PC-9 (cell line): ENCODE results near the gene YAF2. TPM values are rescaled to one million over a fixed set of nuclear protein-coding genes. Genes with fewer than 3 reads are reported as not detected.

Experiments used
- BruUV-seq: library from RNA; stranded (reverse); fragments of 400-500 nt; replicated peaks from 2 replicates; lab custom pipeline; 2021; lab: Mats Ljungman, UMichigan
- CTCF ChIA-PET: fragments of 300-600 bp; sonication (Branson Sonifier 250); formaldehyde crosslinking; loops from one replicate; lab custom pipeline; 2022; ENCODE audit warnings: antibody characterized with exemption; lab: Charles Lee
- POLR2A ChIA-PET: fragments of 300-600 bp; sonication (Branson Sonifier 250); formaldehyde crosslinking; loops from one replicate; lab custom pipeline; 2022; ENCODE audit warnings: antibody characterized with exemption; ENCODE audit not compliant: unreplicated experiment; lab: Charles Lee
- DNase-seq, 2 experiments: peaks; one replicate each; pipeline versions ENCODE4 v3.0.0 to v3.0.0-alpha.2; 2015 to 2022; ENCODE audit warnings: mixed read lengths in 1 of 2
- H2AFZ ChIP-seq: fragments of 200-600 bp; sonication (generic); 2 replicates; pipeline ENCODE4 v1.8.1; 2017; ENCODE audit warnings: antibody characterized with exemption
- H3F3A ChIP-seq: fragments of 200-600 bp; sonication (generic); 2 replicates; pipeline ENCODE4 v1.8.1; 2017; ENCODE audit warnings: antibody characterized with exemption, mild to moderate bottlenecking, low read depth; ENCODE audit not compliant: insufficient read depth
- H3K27ac ChIP-seq: fragments of 200-600 bp; sonication (generic); 2 replicates; pipeline ENCODE4 v1.6.1; 2016; ENCODE audit warnings: mixed run types
- H3K27me3 ChIP-seq: fragments of 200-600 bp; sonication (generic); 2 replicates; pipeline ENCODE4 v1.6.1; 2016; ENCODE audit warnings: low read depth, mixed run types; ENCODE audit not compliant: insufficient read depth
- H3K36me3 ChIP-seq: fragments of 200-600 bp; sonication (generic); 2 replicates; pipeline ENCODE4 v1.6.1; 2016; ENCODE audit warnings: low read depth, mixed run types
- H3K4me1 ChIP-seq: fragments of 200-600 bp; sonication (generic); replicated peaks from 2 replicates; pipeline ENCODE4 v1.6.1; 2016; ENCODE audit warnings: mixed run types; ENCODE audit not compliant: insufficient read depth
- H3K4me2 ChIP-seq: fragments of 200-600 bp; sonication (generic); 2 replicates; pipeline ENCODE4 v1.6.1; 2017; ENCODE audit warnings: mixed run types
- H3K4me3 ChIP-seq: fragments of 200-600 bp; sonication (generic); 2 replicates; pipeline ENCODE4 v1.6.1; 2016; ENCODE audit warnings: mixed run types
- H3K79me2 ChIP-seq: fragments of 200-600 bp; sonication (generic); 2 replicates; pipeline ENCODE4 v1.6.1; 2017; ENCODE audit warnings: low read depth, mixed run types
- H3K9me2 ChIP-seq: fragments of 200-600 bp; sonication (generic); 2 replicates; pipeline ENCODE4 v1.8.1; 2017; ENCODE audit warnings: mild to moderate bottlenecking; ENCODE audit not compliant: insufficient read depth
- H3K9me3 ChIP-seq: fragments of 200-600 bp; sonication (generic); 2 replicates; pipeline ENCODE4 v1.8.1; 2016; ENCODE audit warnings: low read depth; ENCODE audit not compliant: insufficient read depth
- H4K20me1 ChIP-seq: fragments of 200-600 bp; sonication (generic); 2 replicates; pipeline ENCODE4 v1.8.1; 2017; ENCODE audit not compliant: insufficient read depth
- CTCF ChIP-seq: fragments of 200-600 bp; sonication (generic); conservative IDR thresholded peaks from 2 replicates; pipeline ENCODE4 v1.6.1; 2017; ENCODE audit warnings: mixed run types, antibody characterized with exemption, mild to moderate bottlenecking, moderate library complexity
- EZH2 ChIP-seq: fragments of 200-600 bp; sonication (generic); IDR thresholded peaks from 2 replicates; pipeline ENCODE4 v1.8.0; 2017; ENCODE audit warnings: antibody characterized with exemption, low read depth
- intact Hi-C: fragments of 100-400 bp; cut with micrococcal nuclease; formaldehyde crosslinking; loops from one replicate; pipeline ENCODE4 v1.10.0; 2022; ENCODE audit not compliant: unreplicated experiment
- total RNA-seq: library from RNA; stranded (reverse); gene quantifications from 2 replicates; pipeline ENCODE4 v1.2.3, GENCODE V29; 2021

YAF2 gene
- total RNA-seq, 1 experiment from 2014 or later, result 11.6 TPM

- Histone ChIP-seq H3K36me3 (no peaks in the 10 kb centered on the region), H3K9me3 (no peaks in the 10 kb centered on the region), H3K4me3 (no peak overlapping the region), H3K27ac (no peak overlapping the region), H3K79me2 (no peaks in the 10 kb centered on the region), H3K4me1 (no peaks in the 10 kb centered on the region), H3K9me2 (no peaks in the 10 kb centered on the region), H4K20me1 (no peaks in the 10 kb centered on the region), H2AFZ (no peak overlapping the region), H3K4me2 (no peak overlapping the region), H3K27me3 (no peaks in the 10 kb centered on the region), H3F3A (no peaks in the 10 kb centered on the region)
- intact Hi-C loops, result loop anchor here (10.0 kb wide), 1 partner anchor 56 kb away; no protein-coding TSS in a partner anchor
- no TSS peak for BruUV-seq
- no peak for DNase-seq
- ChIA-PET CTCF (no interaction called here), POLR2A (no interaction called here)
- no peak for TF ChIP-seq EZH2
- no peak for TF ChIP-seq CTCF
Measured at GRCh38 chr12:42180990-42181596, 57.0 kb downstream of the YAF2 start.

DNA sequence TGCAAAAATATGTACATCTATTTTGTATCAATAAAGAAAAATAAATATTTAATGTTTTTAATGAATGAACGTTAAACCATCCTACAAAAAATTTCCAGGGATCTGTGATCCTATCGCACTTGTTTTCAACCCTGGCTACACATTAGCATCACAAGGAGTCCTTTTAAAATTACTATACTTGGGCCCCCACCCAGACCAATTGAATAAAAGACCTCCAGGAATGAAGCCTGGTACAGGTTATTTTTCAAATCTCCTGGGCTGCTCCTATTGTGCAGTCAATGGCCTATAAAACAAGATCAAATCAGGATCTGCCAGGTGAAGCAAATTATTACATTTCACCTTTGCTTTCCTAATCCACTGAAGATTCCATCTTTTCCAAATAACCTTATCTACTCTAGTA is 59.9 kb downstream of the YAF2 start:
- H3K9me3 ChIP-seq, result no peaks in the 10 kb centered on the region
- BruUV-seq, result no TSS peak
- no peaks in the 10 kb centered on the region for H4K20me1 ChIP-seq
- no peak overlapping the region for H3K4me2 ChIP-seq
- no peaks in the 10 kb centered on the region for H3K79me2 ChIP-seq
- H2AFZ ChIP-seq, result no peak overlapping the region
- no peaks in the 10 kb centered on the region for H3K9me2 ChIP-seq
- intact Hi-C loops, result no loop called here
- no peak for TF ChIP-seq CTCF
- no peak for TF ChIP-seq EZH2
- H3K36me3 ChIP-seq, result no peaks in the 10 kb centered on the region
- H3K4me1 ChIP-seq, result no peaks in the 10 kb centered on the region
- ChIA-PET CTCF (no interaction called here), POLR2A (no interaction called here)
- no peak overlapping the region for H3K27ac ChIP-seq
- no peaks in the 10 kb centered on the region for H3K27me3 ChIP-seq
- DNase-seq, result no peak
- no peak overlapping the region for H3K4me3 ChIP-seq
- H3F3A ChIP-seq, result no peaks in the 10 kb centered on the region

DNA sequence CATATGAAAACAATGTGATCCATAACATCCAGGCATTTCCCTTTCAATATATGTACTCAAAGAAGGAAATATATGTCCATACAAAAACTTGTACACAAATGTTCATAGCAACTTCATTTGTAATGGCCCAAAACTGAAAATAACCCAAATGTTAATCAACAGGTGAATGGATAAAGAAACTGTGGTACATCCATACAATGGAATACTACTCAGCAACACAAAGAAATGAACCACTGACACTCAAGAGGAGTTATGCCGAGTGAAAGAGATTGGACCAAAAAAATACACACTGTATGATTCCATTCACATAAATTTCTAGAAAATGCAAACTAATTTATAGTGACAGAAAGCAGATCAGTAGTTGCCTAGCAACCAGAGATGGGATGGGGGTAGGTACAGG is 63.1 kb downstream of the YAF2 start:
- TF ChIP-seq CTCF (no peak), EZH2 (no peak)
- POLR2A ChIA-PET, result no interaction called here

More for the DNA sequence above, 63.1 kb downstream of the YAF2 start:
- Histone ChIP-seq H3K27ac (no peak overlapping the region), H3K36me3 (no peaks in the 10 kb centered on the region), H3K4me2 (no peak overlapping the region), H3K27me3 (no peaks in the 10 kb centered on the region), H4K20me1 (no peaks in the 10 kb centered on the region), H3K4me3 (no peak overlapping the region), H3K79me2 (no peaks in the 10 kb centered on the region), H3K4me1 (no peaks in the 10 kb centered on the region), H3K9me3 (no peaks in the 10 kb centered on the region), H2AFZ (no peak overlapping the region), H3K9me2 (no peaks in the 10 kb centered on the region), H3F3A (no peaks in the 10 kb centered on the region)
- intact Hi-C loops, result no loop called here
- CTCF ChIA-PET, result no interaction called here
- BruUV-seq, result no TSS peak
- no peak for DNase-seq
